HEK293 (cell line): ENCODE measurements around the gene GCK.

Source experiments
- ATF2 ChIP-seq: fragments of 450-650 bp; formaldehyde crosslinking; IDR thresholded peaks from 2 replicates; pipeline ENCODE4 v1.5.1; 2016; ENCODE audit warnings: missing biosample characterization, missing genetic modification characterization, low read depth
- GLI4 ChIP-seq: fragments of 450-650 bp; formaldehyde crosslinking; IDR thresholded peaks from 2 replicates; pipeline ENCODE4 v1.5.1; 2016; ENCODE audit warnings: missing biosample characterization, missing genetic modification characterization
- GLIS1 ChIP-seq: fragments of 450-650 bp; formaldehyde crosslinking; IDR thresholded peaks from 2 replicates; pipeline ENCODE4 v1.5.1; 2016; ENCODE audit warnings: missing biosample characterization, missing genetic modification characterization
- KLF1 ChIP-seq: fragments of 450-650 bp; formaldehyde crosslinking; IDR thresholded peaks from 2 replicates; pipeline ENCODE4 v1.5.1; 2016; ENCODE audit warnings: missing biosample characterization, missing genetic modification characterization
- PRDM2 ChIP-seq: fragments of 450-650 bp; formaldehyde crosslinking; IDR thresholded peaks from 2 replicates; pipeline ENCODE4 v1.5.1; 2016; ENCODE audit warnings: missing biosample characterization, missing genetic modification characterization, borderline replicate concordance
- SCRT1 ChIP-seq: fragments of 450-650 bp; formaldehyde crosslinking; IDR thresholded peaks from 2 replicates; pipeline ENCODE4 v1.5.1; 2016; ENCODE audit warnings: missing biosample characterization, missing genetic modification characterization, borderline replicate concordance
- SP7 ChIP-seq: fragments of 450-650 bp; formaldehyde crosslinking; IDR thresholded peaks from 2 replicates; pipeline ENCODE4 v1.5.1; 2016; ENCODE audit warnings: missing biosample characterization, missing genetic modification characterization
- TRIM28 ChIP-seq: IDR thresholded peaks from 2 replicates; pipeline ENCODE4 v1.6.1; 2011; ENCODE audit warnings: low read length, control low read depth, borderline replicate concordance
- ZBTB48 ChIP-seq: fragments of 450-650 bp; formaldehyde crosslinking; IDR thresholded peaks from 2 replicates; pipeline ENCODE4 v1.5.1; 2016; ENCODE audit warnings: missing biosample characterization, missing genetic modification characterization
- ZEB2 ChIP-seq: fragments of 450-650 bp; formaldehyde crosslinking; IDR thresholded peaks from 2 replicates; pipeline ENCODE4 v1.5.1; 2016; ENCODE audit warnings: missing biosample characterization, missing genetic modification characterization
- ZFHX2 ChIP-seq: fragments of 450-650 bp; formaldehyde crosslinking; conservative IDR thresholded peaks from 2 replicates; pipeline ENCODE4 v1.5.1; 2016; ENCODE audit warnings: missing biosample characterization, missing genetic modification characterization
- ZFP41 ChIP-seq: fragments of 450-650 bp; formaldehyde crosslinking; IDR thresholded peaks from 2 replicates; pipeline ENCODE4 v1.5.1; 2016; ENCODE audit warnings: missing biosample characterization, missing genetic modification characterization, borderline replicate concordance
- ZIC2 ChIP-seq: fragments of 450-650 bp; formaldehyde crosslinking; IDR thresholded peaks from 2 replicates; pipeline ENCODE4 v1.5.1; 2016; ENCODE audit warnings: missing biosample characterization, missing genetic modification characterization
- ZNF10 ChIP-seq: fragments of 450-650 bp; formaldehyde crosslinking; IDR thresholded peaks from 2 replicates; pipeline ENCODE4 v1.5.1; 2017; ENCODE audit warnings: missing biosample characterization, missing genetic modification characterization
- ZNF133 ChIP-seq: fragments of 450-650 bp; formaldehyde crosslinking; IDR thresholded peaks from 2 replicates; pipeline ENCODE4 v1.5.1; 2016; ENCODE audit warnings: missing biosample characterization, missing genetic modification characterization
- ZNF174 ChIP-seq: fragments of 450-650 bp; formaldehyde crosslinking; IDR thresholded peaks from 2 replicates; pipeline ENCODE4 v1.5.0; 2017; ENCODE audit warnings: missing biosample characterization, mild to moderate bottlenecking, missing genetic modification characterization
- ZNF211 ChIP-seq: fragments of 450-650 bp; formaldehyde crosslinking; IDR thresholded peaks from 2 replicates; pipeline ENCODE4 v1.5.1; 2016; ENCODE audit warnings: low read depth, missing biosample characterization, missing genetic modification characterization
- ZNF223 ChIP-seq: fragments of 450-650 bp; formaldehyde crosslinking; IDR thresholded peaks from 2 replicates; pipeline ENCODE4 v1.5.1; 2016; ENCODE audit warnings: missing biosample characterization, missing genetic modification characterization
- ZNF341 ChIP-seq: fragments of 450-650 bp; formaldehyde crosslinking; IDR thresholded peaks from 2 replicates; pipeline ENCODE4; 2016; ENCODE audit warnings: low read depth, missing biosample characterization, missing genetic modification characterization
- ZNF398 ChIP-seq: fragments of 450-650 bp; formaldehyde crosslinking; IDR thresholded peaks from 2 replicates; pipeline ENCODE4 v1.5.1; 2017; ENCODE audit warnings: missing biosample characterization, missing genetic modification characterization
- ZNF423 ChIP-seq: fragments of 450-650 bp; formaldehyde crosslinking; IDR thresholded peaks from 2 replicates; pipeline ENCODE4 v1.5.1; 2016; ENCODE audit warnings: missing biosample characterization, missing genetic modification characterization
- ZNF518A ChIP-seq: fragments of 450-650 bp; formaldehyde crosslinking; conservative IDR thresholded peaks from 2 replicates; pipeline ENCODE4 v1.5.1; 2016; ENCODE audit warnings: low read depth, missing biosample characterization, missing genetic modification characterization
- ZNF600 ChIP-seq: fragments of 450-650 bp; formaldehyde crosslinking; IDR thresholded peaks from 2 replicates; pipeline ENCODE4 v1.5.1; 2016; ENCODE audit warnings: missing biosample characterization, missing genetic modification characterization
- ZNF629 ChIP-seq: fragments of 450-650 bp; formaldehyde crosslinking; IDR thresholded peaks from 2 replicates; pipeline ENCODE4 v1.5.1; 2017; ENCODE audit warnings: missing biosample characterization, missing genetic modification characterization
- ZNF843 ChIP-seq: fragments of 450-650 bp; formaldehyde crosslinking; IDR thresholded peaks from 2 replicates; pipeline ENCODE4 v1.5.1; 2016; ENCODE audit warnings: missing biosample characterization, missing genetic modification characterization
- ZXDB ChIP-seq: fragments of 450-650 bp; formaldehyde crosslinking; IDR thresholded peaks from 2 replicates; pipeline ENCODE4 v1.5.1; 2016; ENCODE audit warnings: missing biosample characterization, missing genetic modification characterization

Gene GCK

GRCh38 chr7:44224080-44224973 lies 35.1 kb upstream of the GCK start (continued):
- TF ChIP-seq ZNF518A (tag by site-specific recombination) (no peak), SP7 (peak; percentile 49), KLF1 (peak; percentile 42; the same call in 1 of the 2 replicates), ZNF174 (no peak), ZNF133 (tag by site-specific recombination) (no peak), ZFP41 (tag by site-specific recombination) (no peak), ZNF600 (tag by site-specific recombination) (peak; percentile 62), ATF2 (tag by site-specific recombination) (no peak), ZNF629 (tag by site-specific recombination) (no peak), ZNF398 (tag by site-specific recombination) (no peak), SCRT1 (tag by site-specific recombination) (peak; percentile 62; the same call in 1 of the 2 replicates), ZNF423 (tag by site-specific recombination) (no peak), ZEB2 (tag by site-specific recombination) (no peak), ZNF341 (tag by site-specific recombination) (no peak), ZXDB (tag by site-specific recombination) (no peak), PRDM2 (no peak), TRIM28 (no peak), GLI4 (tag by site-specific recombination) (no peak), GLIS1 (tag by site-specific recombination) (peak; percentile 57), ZIC2 (tag by site-specific recombination) (no peak), ZBTB48 (tag by site-specific recombination) (peak; percentile 78; the same call in 1 of the 2 replicates), ZNF843 (no peak), ZNF10 (tag by site-specific recombination) (no peak), ZNF211 (tag by site-specific recombination) (no peak), ZFHX2 (peak; percentile 96), ZNF223 (tag by site-specific recombination) (no peak)
